IPS-18a (cell line): ENCODE measurements around the gene HIVEP3.

Experiments used
- H3K27ac ChIP-seq: one replicate; pipeline ENCODE4 v1.5.1; 2013; ENCODE audit warnings: low read length
- H3K27me3 ChIP-seq: one replicate; pipeline ENCODE4 v1.6.1; 2013; ENCODE audit warnings: mild to moderate bottlenecking, low read length; ENCODE audit not compliant: control insufficient read depth, insufficient read depth
- H3K36me3 ChIP-seq: one replicate; pipeline ENCODE4 v1.6.1; 2013; ENCODE audit warnings: low read depth, low read length; ENCODE audit not compliant: control insufficient read depth
- H3K4me1 ChIP-seq: one replicate; pipeline ENCODE4 v1.6.1; 2013; ENCODE audit warnings: low read depth, low read length; ENCODE audit not compliant: control insufficient read depth
- H3K4me3 ChIP-seq: one replicate; pipeline ENCODE4 v1.5.1; 2013; ENCODE audit warnings: low read length
- H3K9ac ChIP-seq: one replicate; pipeline ENCODE4 v1.6.1; 2013; ENCODE audit warnings: mild to moderate bottlenecking, low read length, moderate library complexity
- H3K9me3 ChIP-seq: one replicate; pipeline ENCODE4 v1.6.1; 2013; ENCODE audit warnings: low read depth, low read length; ENCODE audit not compliant: control insufficient read depth

HIVEP3 gene

DNA sequence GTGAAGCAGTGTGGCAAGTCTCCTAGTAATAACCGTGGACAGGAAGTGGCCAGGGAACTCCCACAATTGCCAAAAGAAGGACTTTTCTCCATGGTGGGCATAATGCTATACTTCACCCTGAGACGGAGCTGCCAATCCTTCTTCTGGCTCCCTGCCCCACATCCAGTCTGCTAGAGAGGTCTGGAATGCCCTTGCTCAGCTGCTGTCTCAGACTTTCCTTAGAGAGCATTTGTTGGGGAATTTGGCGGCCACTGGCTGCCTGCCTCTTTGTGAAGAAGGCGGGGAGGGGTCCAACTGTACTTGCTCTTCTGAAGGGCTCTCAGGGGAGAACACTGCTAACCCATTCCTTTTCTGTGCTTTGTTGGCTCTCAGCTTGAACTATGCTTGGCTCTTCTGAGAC lies 310.5 kb downstream of the HIVEP3 start:
- Histone ChIP-seq H3K27me3 (no peaks in the 10 kb centered on the region), H3K4me3 (no peak overlapping the region), H3K27ac (no peak overlapping the region), H3K36me3 (no peaks in the 10 kb centered on the region), H3K9ac (no peak overlapping the region), H3K9me3 (no peaks in the 10 kb centered on the region), H3K4me1 (no peaks in the 10 kb centered on the region)

- Histone ChIP-seq H3K9ac (no peak overlapping the region), H3K27me3 (no peaks in the 10 kb centered on the region), H3K36me3 (no peaks in the 10 kb centered on the region)
Measured at GRCh38 chr1:41607808-41608207, 310.9 kb downstream of the HIVEP3 start.

DNA sequence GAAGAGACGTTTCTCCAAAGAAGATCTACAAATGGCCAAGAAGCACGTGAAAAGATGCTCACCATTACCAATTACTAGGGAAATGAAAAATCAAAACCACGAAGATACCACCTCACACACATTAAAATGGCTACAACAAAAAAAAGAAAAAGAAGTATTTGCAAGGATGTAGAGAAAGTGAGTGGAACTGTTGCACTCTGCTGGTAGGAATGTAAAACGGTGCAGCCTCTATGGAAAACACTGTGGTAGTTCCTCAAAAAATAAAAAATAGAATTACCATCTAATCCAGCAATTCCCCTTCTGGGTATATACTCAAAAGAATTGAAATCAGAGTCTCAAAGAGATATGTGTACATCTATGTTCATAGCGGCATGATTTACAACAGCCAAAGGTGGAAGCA lies 318.8 kb downstream of the HIVEP3 start:
- Histone ChIP-seq H3K4me3 (no peak overlapping the region), H3K36me3 (no peaks in the 10 kb centered on the region), H3K9ac (no peak overlapping the region), H3K9me3 (no peaks in the 10 kb centered on the region), H3K27me3 (no peaks in the 10 kb centered on the region), H3K4me1 (no peaks in the 10 kb centered on the region), H3K27ac (no peak overlapping the region)

More at GRCh38 chr1:41607808-41608207, 310.9 kb downstream of the HIVEP3 start:
- no peak overlapping the region for H3K4me3 ChIP-seq
- no peaks in the 10 kb centered on the region for H3K4me1 ChIP-seq
- H3K27ac ChIP-seq: no peak overlapping the region
- H3K9me3 ChIP-seq: no peaks in the 10 kb centered on the region

DNA sequence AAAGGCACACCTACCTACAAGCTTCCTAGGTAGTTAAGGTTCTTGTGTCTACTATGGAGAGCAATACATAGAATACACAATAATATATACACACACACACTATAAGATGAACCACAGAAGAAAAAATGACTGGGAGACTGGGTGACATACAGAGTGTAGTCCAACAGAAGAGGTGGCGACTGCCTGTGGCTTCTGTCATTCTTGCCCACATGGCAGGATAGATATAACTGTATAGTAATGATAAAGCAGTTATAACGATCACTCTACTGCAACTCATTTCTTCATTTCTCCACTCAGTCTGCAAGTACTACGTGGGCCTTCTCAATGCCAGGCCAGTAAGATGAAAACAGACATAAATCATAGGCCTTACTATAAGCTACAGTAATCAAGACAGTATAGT lies 320.4 kb downstream of the HIVEP3 start:
- Histone ChIP-seq H3K9me3 (no peaks in the 10 kb centered on the region), H3K4me3 (no peak overlapping the region), H3K36me3 (no peaks in the 10 kb centered on the region), H3K9ac (no peak overlapping the region), H3K27ac (no peak overlapping the region), H3K4me1 (no peaks in the 10 kb centered on the region), H3K27me3 (no peaks in the 10 kb centered on the region)

DNA sequence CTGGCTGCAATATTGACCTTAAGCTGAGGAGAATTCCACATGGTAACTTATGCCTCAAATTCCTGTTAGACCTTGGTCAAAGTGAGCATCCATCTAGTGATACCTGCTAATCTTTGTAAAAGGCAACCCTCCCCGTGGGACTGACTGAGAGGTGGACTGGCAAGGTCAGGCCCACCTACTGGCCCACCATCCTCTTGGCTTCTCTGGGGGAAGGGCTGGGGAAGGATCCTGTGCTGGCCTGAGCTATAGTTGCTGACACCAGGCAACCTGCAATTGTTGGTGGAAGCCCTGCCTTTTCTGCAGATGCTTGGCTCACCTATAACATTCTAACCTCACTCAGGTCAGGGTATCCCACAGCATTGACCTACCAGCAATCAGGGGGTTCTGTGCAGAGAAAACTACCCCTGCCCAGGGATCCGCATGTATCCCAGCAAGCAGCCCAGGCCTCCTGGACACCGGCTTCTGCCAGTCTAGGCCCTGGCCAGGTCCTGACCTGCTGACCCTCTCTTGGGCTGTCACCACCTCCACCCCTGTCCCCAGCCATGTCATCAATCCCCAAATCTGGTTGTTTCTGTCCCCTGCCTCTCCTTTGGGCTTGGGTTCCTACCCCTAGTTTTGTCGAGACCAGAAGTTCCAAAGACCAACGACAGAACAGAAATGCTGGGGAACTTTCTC lies 326.1 kb downstream of the HIVEP3 start:
- H3K27me3 ChIP-seq: no peaks in the 10 kb centered on the region
- H3K27ac ChIP-seq: no peak overlapping the region
- H3K4me1 ChIP-seq: no peaks in the 10 kb centered on the region
- H3K4me3 ChIP-seq: no peak overlapping the region
- H3K36me3 ChIP-seq: no peaks in the 10 kb centered on the region
- H3K9ac ChIP-seq: no peak overlapping the region
- H3K9me3 ChIP-seq: no peaks in the 10 kb centered on the region

DNA sequence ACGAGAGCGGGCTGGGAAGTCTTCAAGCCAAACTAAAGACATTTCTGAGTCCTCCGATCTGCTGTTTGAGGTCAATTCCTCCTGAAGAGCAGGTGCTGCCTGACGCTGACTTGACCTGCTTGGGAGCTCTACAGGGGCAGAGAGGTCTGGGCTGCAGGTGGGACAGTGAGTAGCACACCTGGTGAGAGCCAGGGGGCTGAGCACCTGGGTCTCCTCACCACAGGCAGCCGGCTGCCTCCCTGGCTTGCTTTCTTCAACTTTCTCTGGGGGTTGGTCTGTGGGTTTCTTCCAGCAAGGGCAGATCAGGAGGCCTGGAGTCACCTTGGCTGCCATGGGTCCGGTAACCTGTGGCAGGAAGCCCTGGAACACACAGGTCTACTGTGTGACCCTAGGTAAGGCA lies 326.8 kb downstream of the HIVEP3 start:
- Histone ChIP-seq H3K4me1 (no peaks in the 10 kb centered on the region), H3K9ac (no peak overlapping the region), H3K4me3 (no peak overlapping the region), H3K9me3 (no peaks in the 10 kb centered on the region), H3K27me3 (no peaks in the 10 kb centered on the region), H3K27ac (no peak overlapping the region), H3K36me3 (no peaks in the 10 kb centered on the region)

DNA sequence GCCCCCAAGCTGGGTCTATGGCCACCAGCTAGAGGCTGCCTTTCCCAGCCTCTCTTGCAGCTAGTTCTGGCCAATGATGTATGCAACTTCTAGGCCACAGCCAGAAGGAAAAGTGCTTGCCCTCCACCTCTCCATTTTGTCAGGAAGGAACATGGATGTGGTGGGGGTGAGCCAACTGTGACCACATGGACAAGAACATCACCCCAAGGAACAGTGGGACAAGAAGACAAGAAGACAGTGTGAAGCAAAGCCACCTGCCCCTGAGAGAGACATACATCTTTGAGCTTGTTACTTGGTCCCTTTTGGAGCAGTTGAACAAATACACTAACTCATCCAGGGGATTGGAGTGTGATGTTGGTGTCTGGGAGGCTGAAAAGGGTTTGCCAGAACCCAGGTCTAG lies 328.4 kb downstream of the HIVEP3 start:
- Histone ChIP-seq H3K4me1 (no peaks in the 10 kb centered on the region), H3K27ac (no peak overlapping the region), H3K36me3 (no peaks in the 10 kb centered on the region), H3K9me3 (no peaks in the 10 kb centered on the region), H3K4me3 (no peak overlapping the region), H3K27me3 (no peaks in the 10 kb centered on the region), H3K9ac (no peak overlapping the region)

DNA sequence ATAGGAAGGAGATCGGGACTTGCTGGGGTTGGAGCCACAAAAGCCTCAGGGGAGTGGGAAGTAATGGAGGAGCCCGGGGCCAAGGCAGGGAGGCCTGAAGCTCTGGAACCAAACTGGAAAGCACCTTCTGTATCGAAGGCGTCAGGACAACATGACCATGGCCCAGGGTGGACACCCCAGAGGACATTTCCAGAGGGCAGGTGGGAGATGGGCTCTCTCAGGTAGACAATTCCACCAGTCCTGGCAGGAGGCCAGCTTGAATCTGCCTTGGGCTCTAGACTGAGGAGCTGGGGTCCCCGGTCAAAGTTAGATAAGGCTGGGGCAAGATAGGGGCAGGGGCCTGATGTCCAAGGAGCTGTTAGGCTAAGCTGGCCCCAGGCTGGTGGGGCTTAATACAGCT lies 329.3 kb downstream of the HIVEP3 start:
- H3K27me3 ChIP-seq: no peaks in the 10 kb centered on the region
- H3K9ac ChIP-seq: no peak overlapping the region
- no peaks in the 10 kb centered on the region for H3K36me3 ChIP-seq
- H3K4me1 ChIP-seq: no peaks in the 10 kb centered on the region
- H3K9me3 ChIP-seq: no peaks in the 10 kb centered on the region
- no peak overlapping the region for H3K27ac ChIP-seq
- no peak overlapping the region for H3K4me3 ChIP-seq

DNA sequence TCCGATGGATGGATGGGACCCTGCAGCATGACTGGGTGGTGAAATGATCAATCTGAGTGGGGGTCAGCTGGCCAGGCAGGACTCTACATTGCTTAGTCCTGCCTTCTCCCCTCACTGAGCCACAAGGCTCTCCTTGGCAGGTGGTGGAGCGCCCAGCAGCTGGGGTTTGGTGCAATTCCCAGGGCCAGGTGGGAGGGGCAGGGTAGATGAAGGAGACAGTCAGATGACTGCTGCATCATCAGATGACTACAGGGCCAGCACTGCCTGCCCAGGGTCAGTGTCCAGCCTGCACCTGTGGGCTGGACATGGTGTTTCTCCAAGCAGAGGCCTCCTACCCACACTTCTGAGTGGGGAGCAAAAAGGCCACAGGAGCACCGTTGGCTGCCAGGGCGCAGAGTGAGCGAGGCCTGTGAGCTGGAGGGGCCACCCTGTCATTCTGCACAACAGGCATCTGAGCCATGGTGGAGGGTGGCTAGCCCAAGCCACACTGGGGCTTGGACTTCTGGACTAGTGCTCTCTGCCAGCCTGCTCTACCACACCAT lies 330.3 kb downstream of the HIVEP3 start:
- H3K4me3 ChIP-seq: no peak overlapping the region
- H3K4me1 ChIP-seq: no peaks in the 10 kb centered on the region
- no peak overlapping the region for H3K9ac ChIP-seq
- H3K9me3 ChIP-seq: no peaks in the 10 kb centered on the region
- no peaks in the 10 kb centered on the region for H3K36me3 ChIP-seq
- H3K27me3 ChIP-seq: no peaks in the 10 kb centered on the region
- H3K27ac ChIP-seq: no peak overlapping the region

- no peak overlapping the region for H3K27ac ChIP-seq
- no peak overlapping the region for H3K4me3 ChIP-seq
- H3K9ac ChIP-seq: no peak overlapping the region
- H3K4me1 ChIP-seq: no peaks in the 10 kb centered on the region
- H3K9me3 ChIP-seq: no peaks in the 10 kb centered on the region
- no peaks in the 10 kb centered on the region for H3K27me3 ChIP-seq
- H3K36me3 ChIP-seq: no peaks in the 10 kb centered on the region
Measured at GRCh38 chr1:41587791-41588190, 330.9 kb downstream of the HIVEP3 start.

- Histone ChIP-seq H3K4me3 (no peak overlapping the region), H3K9me3 (no peaks in the 10 kb centered on the region), H3K4me1 (no peaks in the 10 kb centered on the region), H3K36me3 (no peaks in the 10 kb centered on the region), H3K27me3 (no peaks in the 10 kb centered on the region), H3K9ac (no peak overlapping the region), H3K27ac (no peak overlapping the region)
Measured at GRCh38 chr1:41586230-41586629, 332.5 kb downstream of the HIVEP3 start.
